H1 (cell line): ENCODE data around the gene SP8. TPM values are rescaled to one million over a fixed set of nuclear protein-coding genes. Genes with fewer than 3 reads are reported as not detected.

Experiments used
- ASH2L ChIP-seq: fragments of 200-600, 300-600 bp; sonication (generic); IDR thresholded peaks from one replicate; pipeline ENCODE4 v1.7.1; 2017; ENCODE audit warnings: low read length
- ATF3 ChIP-seq: IDR thresholded peaks from 2 replicates; pipeline ENCODE4 v1.6.1; 2011; ENCODE audit warnings: low read depth, mild to moderate bottlenecking, low read length; ENCODE audit not compliant: insufficient read depth
- BCL11A ChIP-seq, 2 experiments: IDR thresholded peaks; one replicate each; pipeline ENCODE4 v1.6.1; 2011; ENCODE audit warnings: low read depth in 2 of 2, low read length in 2 of 2, mild to moderate bottlenecking in 2 of 2
- BRCA1 ChIP-seq: IDR thresholded peaks from 2 replicates; pipeline ENCODE4 v1.6.1; 2012; ENCODE audit warnings: low read depth, low read length, improper control_type of control experiment
- CBX8 ChIP-seq: fragments of 300-800, 300-1000 bp; sonication (generic); IDR thresholded peaks from 2 replicates; pipeline ENCODE4 v1.7.1; 2016; ENCODE audit warnings: low read depth, low read length, borderline replicate concordance
- CEBPB ChIP-seq: IDR thresholded peaks from 2 replicates; pipeline ENCODE4 v1.6.1; 2012; ENCODE audit warnings: low read depth, low read length
- FOSL1 ChIP-seq: IDR thresholded peaks from 2 replicates; pipeline ENCODE4 v1.6.1; 2011; ENCODE audit warnings: mild to moderate bottlenecking, low read depth, low read length, moderate library complexity; ENCODE audit not compliant: insufficient read depth
- GTF2F1 ChIP-seq: IDR thresholded peaks from 2 replicates; pipeline ENCODE4 v1.6.1; 2012; ENCODE audit warnings: low read depth, low read length, improper control_type of control experiment, borderline replicate concordance
- HDAC6 ChIP-seq: IDR thresholded peaks from one replicate; pipeline ENCODE4 v1.7.1; 2012; ENCODE audit warnings: low read depth, mild to moderate bottlenecking, inconsistent platforms, low read length, moderate library complexity
- JUND ChIP-seq: IDR thresholded peaks from 2 replicates; pipeline ENCODE4 v1.6.1; 2011; ENCODE audit warnings: mild to moderate bottlenecking, improper control_type of control experiment, low read length
- NANOG ChIP-seq: IDR thresholded peaks from 2 replicates; pipeline ENCODE4 v1.6.1; 2011; ENCODE audit warnings: low read length, low read depth, mild to moderate bottlenecking, inconsistent platforms; ENCODE audit not compliant: insufficient read depth, poor library complexity, severe bottlenecking
- POU5F1 ChIP-seq: IDR thresholded peaks from 2 replicates; pipeline ENCODE4 v1.6.1; 2011; ENCODE audit warnings: low read depth, mild to moderate bottlenecking, low read length, moderate library complexity
- RAD21 ChIP-seq, 2 experiments: IDR thresholded peaks in 1 of 2; conservative IDR thresholded peaks in 1 of 2; 2 replicates each; pipeline ENCODE4 v1.6.1; 2011; ENCODE audit warnings: low read depth in 2 of 2, low read length in 2 of 2, improper control_type of control experiment in 1 of 2, inconsistent platforms in 1 of 2, mild to moderate bottlenecking in 1 of 2, moderate library complexity in 1 of 2
- RNF2 ChIP-seq: fragments of 200-900, 300-1000 bp; sonication (generic); IDR thresholded peaks from 2 replicates; pipeline ENCODE4 v1.7.1; 2016; ENCODE audit warnings: borderline replicate concordance, low read depth, mild to moderate bottlenecking, antibody characterized with exemption, low read length; ENCODE audit not compliant: poor library complexity, severe bottlenecking; ENCODE audit errors: missing control alignments
- SAP30 ChIP-seq: fragments of 300-600 bp; sonication (generic); IDR thresholded peaks from 2 replicates; pipeline ENCODE4 v1.7.1; 2012; ENCODE audit warnings: low read length, moderate library complexity, mild to moderate bottlenecking, inconsistent platforms; ENCODE audit not compliant: insufficient read depth, insufficient replicate concordance
- SIN3A ChIP-seq, 2 experiments: IDR thresholded peaks in 1 of 2; conservative IDR thresholded peaks in 1 of 2; 2 replicates each; pipeline ENCODE4 v1.6.1; 2011 to 2012; ENCODE audit warnings: low read length in 2 of 2, improper control_type of control experiment in 1 of 2, low read depth in 1 of 2, mild to moderate bottlenecking in 1 of 2
- SP1 ChIP-seq: IDR thresholded peaks from 2 replicates; pipeline ENCODE4 v1.6.1; 2011; ENCODE audit warnings: low read depth, low read length
- SP4 ChIP-seq: IDR thresholded peaks from 2 replicates; pipeline ENCODE4 v1.6.1; 2012; ENCODE audit warnings: low read length, inconsistent platforms
- TAF1 ChIP-seq: IDR thresholded peaks from 2 replicates; pipeline ENCODE4 v1.6.1; 2011; ENCODE audit warnings: mild to moderate bottlenecking, low read depth, low read length
- TAF7 ChIP-seq: optimal IDR thresholded peaks from 2 replicates; pipeline ENCODE3; 2011; ENCODE audit warnings: low read depth, mild to moderate bottlenecking, inconsistent platforms, low read length, moderate library complexity, borderline replicate concordance
- TBP ChIP-seq: IDR thresholded peaks from 2 replicates; pipeline ENCODE4 v1.6.1; 2011; ENCODE audit warnings: low read depth, low read length, improper control_type of control experiment
- TCF12 ChIP-seq: IDR thresholded peaks from 2 replicates; pipeline ENCODE4 v1.6.1; 2011; ENCODE audit warnings: low read depth, mild to moderate bottlenecking, low read length
- TEAD4 ChIP-seq: IDR thresholded peaks from 2 replicates; pipeline ENCODE4 v1.6.1; 2012; ENCODE audit warnings: low read depth, low read length, inconsistent platforms, mixed read lengths
- polyA plus RNA-seq, 7 experiments: library from polyadenylated mRNA; depleted of rRNA in 3 of 7; stranded (reverse) in 5 of 7; unstranded in 2 of 7; fragments of >200 nt in 5 of 7; fragments of 200-250 nt in 2 of 7; gene quantifications; 1 replicate in 5 of 7; 2 replicates in 1 of 7; 4 replicates in 1 of 7; pipeline versions ENCODE4 v1.2.1 to v1.2.3, GENCODE V29; 2011 to 2013; ENCODE audit warnings: missing spikeins in 2 of 7, mixed read lengths in 2 of 7
- total RNA-seq: library from RNA; stranded (reverse); fragmentation: NEBNext Ultra II Directional; extraction: Animal tissue kit (Norgen Biotek cat#: 25700); gene quantifications from 2 replicates; pipeline ENCODE4 v1.2.1, GENCODE V29; 2021
- TF ChIP-seq, protein P1 (sequence below): IDR thresholded peaks from 2 replicates; pipeline ENCODE4 v1.6.1; 2012; ENCODE audit warnings: inconsistent platforms

The SP8 gene
- total and polyA plus RNA-seq, 2 of the 8 experiments (the other 6 are each of a cell fraction or from before 2014, with no cell fraction given): 11.3 to 12.0 TPM

DNA sequence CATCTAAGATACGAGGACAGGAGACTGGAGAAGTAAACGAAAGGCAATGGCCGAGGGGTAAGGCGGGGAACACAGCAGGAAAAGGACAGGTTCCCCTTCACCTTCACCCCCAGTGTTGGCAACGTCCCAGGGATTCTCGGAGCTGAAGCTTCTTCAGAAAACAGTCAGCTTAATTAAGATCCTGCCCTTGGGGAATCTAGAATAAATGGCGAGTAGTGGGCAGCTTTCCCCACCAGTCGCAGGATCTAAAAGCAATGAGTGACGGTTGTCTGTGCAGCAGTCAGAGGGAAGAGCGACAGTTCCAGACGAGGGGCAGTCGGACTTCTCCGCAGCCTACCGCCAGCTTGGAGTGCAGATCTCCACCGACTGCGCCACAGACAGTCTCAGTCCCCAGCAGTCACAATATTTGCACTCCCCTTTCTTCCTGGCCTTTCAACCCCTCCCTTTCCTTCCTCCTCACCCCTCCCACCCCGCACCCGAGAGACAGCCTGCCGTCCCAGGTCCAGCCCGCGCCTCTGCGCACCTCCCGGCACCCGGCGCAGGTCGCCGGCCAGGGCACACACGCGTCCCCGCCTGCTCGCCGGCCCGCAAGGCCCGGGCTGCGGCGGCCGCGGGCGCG lies 10.9 kb upstream of the SP8 start (continued):
- TF ChIP-seq SAP30 (peak; percentile 80), SP4 (no peak), TAF7 (no peak), CEBPB (no peak), GTF2F1 (no peak), HDAC6 (no peak), RAD21 (IDR thresholded peaks at IDR 0.05 in 1 of 2, conservative IDR thresholded peaks at IDR 0.05 in 1 of 2; ENCODE audit: low read depth in 2 of 2, low read length in 2 of 2) (no peak), SP1 (no peak), JUND (no peak), POU5F1 (no peak), FOSL1 (no peak), BCL11A (IDR thresholded peaks at IDR 0.05; ENCODE audit: low read depth in 2 of 2, low read length in 2 of 2) (no peak), TCF12 (no peak), NANOG (no peak), TBP (no peak), TEAD4 (no peak), ASH2L (peak; percentile 81), CBX8 (no peak), RNF2 (no peak), BRCA1 (no peak), ATF3 (no peak), SIN3A (conservative IDR thresholded peaks at IDR 0.05 in 1 of 2, IDR thresholded peaks at IDR 0.05 in 1 of 2; ENCODE audit: low read depth in 1 of 2, low read length in 2 of 2) (peak in 1 of 2 experiments; percentile 78; a peak in 2 of 4 replicates), TAF1 (no peak)
- TF ChIP-seq, protein P1, sequence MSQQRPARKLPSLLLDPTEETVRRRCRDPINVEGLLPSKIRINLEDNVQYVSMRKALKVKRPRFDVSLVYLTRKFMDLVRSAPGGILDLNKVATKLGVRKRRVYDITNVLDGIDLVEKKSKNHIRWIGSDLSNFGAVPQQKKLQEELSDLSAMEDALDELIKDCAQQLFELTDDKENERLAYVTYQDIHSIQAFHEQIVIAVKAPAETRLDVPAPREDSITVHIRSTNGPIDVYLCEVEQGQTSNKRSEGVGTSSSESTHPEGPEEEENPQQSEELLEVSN: no peak
